NCI-H2196 treated with DMSO at 0.1 percent for 48 hours (cell line): Measurements from ENCODE around the gene MOCS3.

Source experiments
- DNase-seq: peaks from one replicate; lab custom pipeline; 2025; ENCODE audit not compliant: unreplicated experiment; lab: John Stamatoyannopoulos, UW

MOCS3 gene

DNA sequence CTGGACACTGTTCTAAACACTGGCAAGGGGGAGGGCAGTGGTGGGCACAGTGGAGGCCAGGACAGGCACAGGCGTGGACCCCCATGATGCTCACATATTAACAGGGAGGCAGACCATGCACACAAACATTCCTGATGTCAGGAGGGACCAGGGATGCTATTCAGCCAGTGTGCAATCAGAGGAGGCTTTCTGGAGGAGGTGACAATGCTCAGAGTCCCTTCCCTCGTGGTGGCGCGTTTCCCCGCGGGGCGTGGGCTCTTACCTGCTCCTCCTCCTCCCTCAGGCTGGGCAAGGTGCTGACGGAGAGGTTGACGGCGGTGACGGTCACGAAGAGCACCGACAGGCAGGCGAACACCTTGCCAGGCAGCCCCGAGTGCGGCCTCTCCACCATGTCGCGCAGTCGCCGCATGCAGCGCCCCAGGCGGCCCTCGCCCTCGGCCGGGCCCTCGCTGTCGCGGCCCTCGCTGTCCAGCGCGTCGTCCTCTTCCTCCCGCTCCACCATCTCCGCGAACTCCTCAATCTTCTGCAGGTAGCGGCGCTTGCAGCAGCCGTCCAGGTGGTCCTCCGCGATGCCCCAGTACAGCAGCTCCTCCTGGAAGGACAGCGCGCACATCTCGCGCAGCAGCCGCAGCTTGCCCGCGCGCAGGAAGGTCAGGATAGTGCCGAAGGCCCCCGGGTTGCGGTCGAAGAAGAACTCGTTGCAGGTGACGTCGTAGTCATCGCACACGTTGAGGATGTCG, 50.9 kb downstream of the MOCS3 start:
- DNase-seq = no peak

DNA sequence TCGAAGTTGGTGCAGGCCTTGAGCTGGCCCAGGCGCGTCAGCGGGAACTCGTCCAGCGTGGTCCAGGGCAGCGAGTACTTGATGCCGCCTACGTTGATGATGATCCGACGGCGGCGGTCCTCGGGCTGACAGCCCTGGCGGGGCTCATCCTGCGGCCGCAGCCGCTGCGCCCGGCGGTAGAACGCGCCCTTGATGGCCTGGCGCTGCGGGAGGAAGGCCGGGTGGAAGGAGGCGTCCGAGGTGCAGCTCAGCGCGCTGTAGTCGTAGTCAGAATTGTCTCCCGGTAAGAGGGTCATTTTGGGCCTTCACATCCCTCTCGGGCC, 51.4 kb downstream of the MOCS3 start:
- DNase-seq = no peak

DNA sequence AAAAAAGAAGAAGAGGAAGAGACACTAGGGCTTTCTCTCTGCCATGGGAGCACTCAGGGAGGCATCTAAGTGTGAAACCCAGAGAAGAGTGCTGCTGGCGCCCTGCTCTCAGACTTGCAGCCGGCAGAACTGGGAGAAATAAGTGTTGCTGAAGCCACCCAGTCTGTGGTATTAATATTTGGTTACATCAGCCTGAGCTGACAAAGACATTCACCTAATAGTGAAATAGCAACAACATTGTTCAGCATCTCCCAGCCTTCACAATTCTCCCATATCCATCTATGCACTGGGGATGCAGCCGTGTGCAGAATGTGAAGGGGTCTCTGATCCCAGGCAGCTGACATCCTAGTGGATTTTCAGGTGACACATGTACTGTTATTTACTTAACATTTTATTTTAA, 52.3 kb downstream of the MOCS3 start:
- no peak for DNase-seq

DNA sequence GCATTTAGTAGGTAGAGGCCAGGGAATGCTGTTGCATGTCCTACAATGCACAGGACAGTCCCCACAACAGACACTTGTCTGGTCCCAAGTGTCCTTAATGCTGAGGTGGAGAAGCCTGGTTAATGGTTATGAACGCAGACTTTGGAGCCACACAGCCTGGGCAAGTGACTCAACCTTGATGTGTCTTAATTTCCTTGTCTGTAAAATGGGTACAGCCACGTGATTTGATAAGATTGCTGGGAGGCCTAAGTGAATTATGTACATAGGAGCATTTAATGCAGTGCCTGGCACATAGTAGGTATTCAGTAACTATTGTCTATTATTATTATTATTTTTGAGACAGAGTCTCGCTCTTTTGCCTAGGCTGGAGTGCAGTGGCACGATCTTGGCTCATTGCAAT, 52.9 kb downstream of the MOCS3 start:
- no peak for DNase-seq

DNA sequence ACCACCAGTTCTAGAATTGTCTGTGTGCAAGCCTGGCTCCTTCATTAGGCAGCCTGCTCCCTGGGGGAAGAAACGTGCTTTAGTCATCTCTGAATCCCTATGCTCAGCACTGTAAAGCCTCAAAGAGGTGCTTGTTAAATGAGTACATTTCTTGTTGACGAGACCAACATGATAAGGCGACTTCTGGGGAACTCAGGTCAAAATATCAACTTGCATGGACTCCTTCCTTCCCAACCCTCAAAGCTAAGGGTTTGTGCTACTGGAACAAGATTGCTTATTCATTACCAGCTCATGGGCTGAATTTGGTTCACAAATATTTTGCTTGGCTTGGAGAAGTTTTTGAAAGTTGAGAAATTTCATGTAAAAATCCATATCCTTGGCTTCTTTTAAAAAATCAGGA, 53.7 kb downstream of the MOCS3 start:
- DNase-seq = no peak
